Measurements from ENCODE around the gene COL23A1. TPM values are rescaled to one million over a fixed set of nuclear protein-coding genes. Genes with fewer than 3 reads are reported as not detected.
A peak's percentile ranks its signal among the peaks of the same experiment; 100 is the strongest.
"Not testable (repeated sequence)": the region's sequence is repeated elsewhere in the genome, so short reads cannot be mapped to it uniquely, and the experiment has no call there.

The COL23A1 gene
- total and polyA plus RNA-seq, 3 experiments from 2014 or later: 0.20 to 0.28 TPM; not detected in 1

GRCh38 chr5:178317727-178318126 is 272.5 kb downstream of the COL23A1 start:
- H3K27me3 ChIP-seq (ENCODE audit: insufficient read depth, low read length, poor library complexity, severe bottlenecking); H3K27ac ChIP-seq (ENCODE audit: low read depth, low read length); DNase-seq; H3K4me3 Mint-ChIP-seq; POLR2A ChIA-PET; CTCF ChIA-PET; H3K9me3 ChIP-seq (ENCODE audit: low read length); H3K4me1 ChIP-seq (ENCODE audit: insufficient read depth, low read length); H3K9me3 Mint-ChIP-seq; H3K4me3 ChIP-seq (ENCODE audit: low read length); H3K36me3 ChIP-seq (ENCODE audit: insufficient read depth, low read length); H3K4me1 Mint-ChIP-seq; H3K27me3 Mint-ChIP-seq; H3K36me3 Mint-ChIP-seq: not testable (repeated sequence)
- H3K27ac Mint-ChIP-seq: peak overlapping the region in 1 of 8 donors; percentile 38

DNA sequence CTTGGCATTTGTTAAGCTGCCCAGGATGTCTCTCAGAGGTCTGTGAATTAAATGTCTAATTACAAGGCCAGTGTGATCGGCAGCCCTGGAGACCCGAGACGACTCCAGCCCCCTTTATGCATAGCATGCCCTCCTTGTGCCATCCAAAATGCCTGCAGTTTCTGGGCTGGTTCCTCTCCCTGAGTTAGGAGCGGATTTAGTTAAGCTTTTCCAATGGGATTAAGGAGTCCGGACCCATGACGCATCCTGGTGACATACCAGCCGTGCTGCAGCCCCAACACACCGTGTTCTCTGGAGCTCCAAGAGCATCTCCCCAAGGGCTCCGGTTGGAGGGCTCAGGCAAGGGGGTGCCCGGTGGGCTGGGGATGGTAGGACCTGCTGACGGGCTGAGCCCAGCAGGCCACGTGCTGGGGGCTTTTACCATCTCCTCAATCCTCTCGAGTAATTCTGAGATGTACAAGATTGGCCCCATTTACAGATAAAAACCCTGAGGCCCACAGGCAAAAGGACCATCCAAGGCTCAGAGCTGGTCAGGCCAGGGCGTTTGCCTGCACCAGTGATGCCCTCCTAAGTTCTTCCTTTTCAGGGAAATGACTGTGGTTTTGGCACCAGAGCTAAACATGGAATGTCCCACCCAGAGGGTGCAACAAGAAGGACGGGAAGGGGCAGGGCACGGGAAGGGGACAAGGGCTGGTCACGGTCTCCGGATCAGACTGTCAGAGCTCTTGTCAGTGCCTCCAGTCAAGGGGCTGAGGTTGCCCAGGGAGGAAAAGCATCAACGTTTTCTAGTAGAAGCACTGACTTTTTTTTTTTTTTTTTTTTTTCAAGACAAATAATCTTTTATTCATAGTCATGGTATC is 275.0 kb downstream of the COL23A1 start:
- peaks cover 5 to 9% of the 10 kb centered on the region in 2 donors for H3K27me3 Mint-ChIP-seq
- H3K27ac ChIP-seq (ENCODE audit: low read depth, low read length): no peak overlapping the region

GRCh38 chr5:178314061-178314660 is 276.0 kb downstream of the COL23A1 start:
- no peak overlapping the region for H3K27ac ChIP-seq (ENCODE audit: low read depth, low read length)
- Mint-ChIP-seq H3K9me3 (peaks cover 0 to 9% (median 5%) of the 10 kb centered on the region in 5 donors), H3K36me3 (no peaks in the 10 kb centered on the region), H3K27ac (no peak overlapping the region), H3K4me3 (no peak overlapping the region), H3K27me3 (peaks cover 5 to 12% of the 10 kb centered on the region in 2 donors), H3K4me1 (no peaks in the 10 kb centered on the region)
- H3K4me1 ChIP-seq (ENCODE audit: insufficient read depth, low read length): no peaks in the 10 kb centered on the region
- ChIA-PET CTCF (no interaction called here), POLR2A (no interaction called here)
- no peak overlapping the region for H3K4me3 ChIP-seq (ENCODE audit: low read length)
- DNase-seq: no peak
- H3K27me3 ChIP-seq (ENCODE audit: insufficient read depth, low read length, poor library complexity, severe bottlenecking): no peaks in the 10 kb centered on the region
- no peaks in the 10 kb centered on the region for H3K9me3 ChIP-seq (ENCODE audit: low read length)
- H3K36me3 ChIP-seq (ENCODE audit: insufficient read depth, low read length): no peaks in the 10 kb centered on the region

More for the DNA sequence above, 275.0 kb downstream of the COL23A1 start:
- H3K9me3 Mint-ChIP-seq: peaks cover 0 to 9% (median 5%) of the 10 kb centered on the region in 5 donors
- no peak overlapping the region for H3K4me3 ChIP-seq (ENCODE audit: low read length)
- no peak for DNase-seq
- H3K4me1 Mint-ChIP-seq: no peaks in the 10 kb centered on the region
- no peaks in the 10 kb centered on the region for H3K4me1 ChIP-seq (ENCODE audit: insufficient read depth, low read length)
- no peaks in the 10 kb centered on the region for H3K36me3 ChIP-seq (ENCODE audit: insufficient read depth, low read length)
- no peak overlapping the region for H3K4me3 Mint-ChIP-seq
- H3K27me3 ChIP-seq (ENCODE audit: insufficient read depth, low read length, poor library complexity, severe bottlenecking): no peaks in the 10 kb centered on the region
- POLR2A ChIA-PET: no interaction called here
- no peaks in the 10 kb centered on the region for H3K36me3 Mint-ChIP-seq
- H3K27ac Mint-ChIP-seq: no peak overlapping the region
- no peaks in the 10 kb centered on the region for H3K9me3 ChIP-seq (ENCODE audit: low read length)
- CTCF ChIA-PET: no interaction called here

DNA sequence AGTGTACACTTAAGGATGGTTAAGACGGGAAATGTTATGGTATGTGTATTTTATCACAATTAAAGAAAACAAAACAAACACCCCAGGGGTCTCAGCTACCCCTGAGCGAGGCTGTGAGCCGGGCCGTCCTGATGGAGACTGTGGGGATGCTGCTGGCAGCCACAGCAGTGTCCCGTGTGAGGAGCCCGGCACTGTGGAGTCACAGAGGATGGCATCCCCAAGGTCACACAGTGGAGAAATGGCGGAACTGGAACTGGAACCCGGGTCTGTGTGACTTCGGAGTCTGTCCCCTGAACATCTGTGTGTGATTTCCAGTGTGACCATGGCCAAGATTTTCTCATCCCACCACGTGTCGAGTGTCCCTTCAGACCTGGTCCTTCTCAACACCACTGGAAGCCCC is 276.9 kb downstream of the COL23A1 start:
- no peak overlapping the region for H3K4me3 ChIP-seq (ENCODE audit: low read length)
- ChIA-PET POLR2A (no interaction called here), CTCF (no interaction called here)
- H3K27me3 Mint-ChIP-seq: peaks cover 5 to 12% of the 10 kb centered on the region in 2 donors
- no peak overlapping the region for H3K27ac Mint-ChIP-seq
- H3K4me3 Mint-ChIP-seq: no peak overlapping the region
- DNase-seq: no peak
- peaks cover 0 to 9% (median 5%) of the 10 kb centered on the region in 5 donors for H3K9me3 Mint-ChIP-seq
- H3K36me3 ChIP-seq (ENCODE audit: insufficient read depth, low read length): no peaks in the 10 kb centered on the region
- H3K36me3 Mint-ChIP-seq: no peaks in the 10 kb centered on the region
- H3K4me1 Mint-ChIP-seq: no peaks in the 10 kb centered on the region
- H3K9me3 ChIP-seq (ENCODE audit: low read length): no peaks in the 10 kb centered on the region
- no peaks in the 10 kb centered on the region for H3K4me1 ChIP-seq (ENCODE audit: insufficient read depth, low read length)
- H3K27me3 ChIP-seq (ENCODE audit: insufficient read depth, low read length, poor library complexity, severe bottlenecking): no peaks in the 10 kb centered on the region
- no peak overlapping the region for H3K27ac ChIP-seq (ENCODE audit: low read depth, low read length)

DNA sequence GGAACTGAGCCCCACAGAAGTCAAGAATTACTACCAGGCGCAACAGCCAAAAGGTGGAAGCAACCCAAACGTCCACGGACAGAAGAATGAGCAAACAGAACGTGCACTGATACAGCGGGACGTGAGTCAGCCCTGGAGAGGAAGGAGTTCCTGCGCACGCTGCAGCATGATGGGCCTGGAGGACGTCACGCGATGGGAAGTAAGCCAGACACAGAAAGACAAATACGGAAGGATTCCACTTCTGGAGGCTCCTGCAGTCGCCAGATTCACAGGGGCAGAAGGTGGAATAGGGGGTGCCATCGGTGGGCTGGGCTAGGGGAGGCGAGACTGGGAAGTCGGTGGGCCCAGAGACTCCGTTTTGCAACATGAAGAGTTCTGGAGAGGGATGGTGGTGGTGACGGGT is 277.3 kb downstream of the COL23A1 start:
- no peak overlapping the region for H3K4me3 ChIP-seq (ENCODE audit: low read length)
- ChIA-PET CTCF (no interaction called here), POLR2A (no interaction called here)
- no peak overlapping the region for H3K27ac Mint-ChIP-seq
- H3K4me1 ChIP-seq (ENCODE audit: insufficient read depth, low read length): no peaks in the 10 kb centered on the region
- H3K36me3 Mint-ChIP-seq: no peaks in the 10 kb centered on the region
- H3K27ac ChIP-seq (ENCODE audit: low read depth, low read length): no peak overlapping the region
- no peaks in the 10 kb centered on the region for H3K27me3 ChIP-seq (ENCODE audit: insufficient read depth, low read length, poor library complexity, severe bottlenecking)
- DNase-seq: no peak
- H3K4me3 Mint-ChIP-seq: no peak overlapping the region
- H3K9me3 ChIP-seq (ENCODE audit: low read length): no peaks in the 10 kb centered on the region
- H3K4me1 Mint-ChIP-seq: no peaks in the 10 kb centered on the region
- no peaks in the 10 kb centered on the region for H3K36me3 ChIP-seq (ENCODE audit: insufficient read depth, low read length)
- H3K27me3 Mint-ChIP-seq: peaks cover 5 to 12% of the 10 kb centered on the region in 2 donors
- peaks cover 0 to 7% (median 5%) of the 10 kb centered on the region in 5 donors for H3K9me3 Mint-ChIP-seq

DNA sequence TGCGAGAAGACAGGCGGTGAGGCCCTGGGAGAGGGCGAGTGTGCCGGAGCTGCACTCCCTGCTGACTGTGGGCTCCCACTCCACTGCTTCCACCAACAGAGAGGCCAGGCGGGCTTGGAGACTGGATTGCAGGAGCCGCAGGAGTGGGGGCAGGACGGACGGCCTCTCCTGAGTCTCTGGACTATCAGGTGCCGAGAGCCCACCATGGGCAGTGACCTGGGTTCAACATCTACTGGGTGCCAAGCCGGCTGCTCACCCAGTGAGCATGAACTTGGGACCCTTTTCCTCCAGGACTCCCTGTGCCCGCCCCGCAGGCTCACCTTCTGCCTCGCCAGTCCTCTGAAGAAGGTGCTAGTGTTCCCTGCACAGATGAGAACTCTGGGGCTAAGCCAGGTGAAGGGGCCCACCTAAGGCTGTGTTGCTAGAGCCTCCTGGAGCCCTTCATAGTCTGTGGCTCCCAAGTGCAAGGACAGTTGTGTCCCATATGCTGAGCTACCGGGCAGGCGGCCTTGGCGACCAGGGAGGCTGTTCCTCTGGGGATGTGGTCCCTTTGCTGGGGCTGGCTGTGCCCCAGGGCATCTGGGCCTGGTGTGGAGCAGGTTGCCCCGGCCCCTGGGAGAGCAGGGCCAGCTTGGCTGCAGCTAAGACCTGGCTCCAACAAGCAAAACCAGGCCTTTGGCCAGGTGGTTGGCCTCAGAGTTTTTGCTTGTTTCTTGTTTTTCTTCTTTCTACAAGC is 279.9 kb downstream of the COL23A1 start:
- Mint-ChIP-seq H3K36me3 (no peaks in the 10 kb centered on the region), H3K27me3 (peaks cover 15 to 16% of the 10 kb centered on the region in 2 donors), H3K4me3 (no peak overlapping the region), H3K9me3 (no peaks in the 10 kb centered on the region), H3K27ac (no peak overlapping the region), H3K4me1 (no peaks in the 10 kb centered on the region)
- ChIA-PET POLR2A (no interaction called here), CTCF (no interaction called here)
- Histone ChIP-seq H3K27ac (ENCODE audit: low read depth, low read length) (no peak overlapping the region), H3K27me3 (ENCODE audit: insufficient read depth, low read length, poor library complexity, severe bottlenecking) (no peaks in the 10 kb centered on the region), H3K9me3 (ENCODE audit: low read length) (no peaks in the 10 kb centered on the region), H3K36me3 (ENCODE audit: insufficient read depth, low read length) (no peaks in the 10 kb centered on the region), H3K4me3 (ENCODE audit: low read length) (no peak overlapping the region), H3K4me1 (ENCODE audit: insufficient read depth, low read length) (no peaks in the 10 kb centered on the region)
- no peak for DNase-seq

GRCh38 chr5:178309271-178310013 is 280.8 kb downstream of the COL23A1 start:
- CTCF ChIA-PET: no interaction called here
- peaks cover 15 to 16% of the 10 kb centered on the region in 2 donors for H3K27me3 Mint-ChIP-seq
- POLR2A ChIA-PET: no interaction called here

More at GRCh38 chr5:178309271-178310013, 280.8 kb downstream of the COL23A1 start:
- no peaks in the 10 kb centered on the region for H3K9me3 Mint-ChIP-seq
- no peaks in the 10 kb centered on the region for H3K36me3 Mint-ChIP-seq
- no peaks in the 10 kb centered on the region for H3K9me3 ChIP-seq (ENCODE audit: low read length)
- DNase-seq: no peak
- no peaks in the 10 kb centered on the region for H3K4me1 ChIP-seq (ENCODE audit: insufficient read depth, low read length)
- H3K4me3 Mint-ChIP-seq: no peak overlapping the region
- H3K4me1 Mint-ChIP-seq: no peaks in the 10 kb centered on the region
- H3K27me3 ChIP-seq (ENCODE audit: insufficient read depth, low read length, poor library complexity, severe bottlenecking): no peaks in the 10 kb centered on the region
- H3K27ac Mint-ChIP-seq: no peak overlapping the region
- no peak overlapping the region for H3K27ac ChIP-seq (ENCODE audit: low read depth, low read length)
- H3K4me3 ChIP-seq (ENCODE audit: low read length): no peak overlapping the region
- H3K36me3 ChIP-seq (ENCODE audit: insufficient read depth, low read length): no peaks in the 10 kb centered on the region
